CD4-positive, alpha-beta T cell treated with Interleukin-17A for 4 hours (primary cell): Measurements from ENCODE around the gene TRAF4.
A peak's percentile ranks its signal among the peaks of the same experiment; 100 is the strongest.

Experiments
- DNase-seq: peaks from one replicate; pipeline ENCODE4 v3.0.0-alpha.2; 2020; ENCODE audit warnings: mixed read lengths

Gene TRAF4, protein sequence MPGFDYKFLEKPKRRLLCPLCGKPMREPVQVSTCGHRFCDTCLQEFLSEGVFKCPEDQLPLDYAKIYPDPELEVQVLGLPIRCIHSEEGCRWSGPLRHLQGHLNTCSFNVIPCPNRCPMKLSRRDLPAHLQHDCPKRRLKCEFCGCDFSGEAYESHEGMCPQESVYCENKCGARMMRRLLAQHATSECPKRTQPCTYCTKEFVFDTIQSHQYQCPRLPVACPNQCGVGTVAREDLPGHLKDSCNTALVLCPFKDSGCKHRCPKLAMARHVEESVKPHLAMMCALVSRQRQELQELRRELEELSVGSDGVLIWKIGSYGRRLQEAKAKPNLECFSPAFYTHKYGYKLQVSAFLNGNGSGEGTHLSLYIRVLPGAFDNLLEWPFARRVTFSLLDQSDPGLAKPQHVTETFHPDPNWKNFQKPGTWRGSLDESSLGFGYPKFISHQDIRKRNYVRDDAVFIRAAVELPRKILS

DNA sequence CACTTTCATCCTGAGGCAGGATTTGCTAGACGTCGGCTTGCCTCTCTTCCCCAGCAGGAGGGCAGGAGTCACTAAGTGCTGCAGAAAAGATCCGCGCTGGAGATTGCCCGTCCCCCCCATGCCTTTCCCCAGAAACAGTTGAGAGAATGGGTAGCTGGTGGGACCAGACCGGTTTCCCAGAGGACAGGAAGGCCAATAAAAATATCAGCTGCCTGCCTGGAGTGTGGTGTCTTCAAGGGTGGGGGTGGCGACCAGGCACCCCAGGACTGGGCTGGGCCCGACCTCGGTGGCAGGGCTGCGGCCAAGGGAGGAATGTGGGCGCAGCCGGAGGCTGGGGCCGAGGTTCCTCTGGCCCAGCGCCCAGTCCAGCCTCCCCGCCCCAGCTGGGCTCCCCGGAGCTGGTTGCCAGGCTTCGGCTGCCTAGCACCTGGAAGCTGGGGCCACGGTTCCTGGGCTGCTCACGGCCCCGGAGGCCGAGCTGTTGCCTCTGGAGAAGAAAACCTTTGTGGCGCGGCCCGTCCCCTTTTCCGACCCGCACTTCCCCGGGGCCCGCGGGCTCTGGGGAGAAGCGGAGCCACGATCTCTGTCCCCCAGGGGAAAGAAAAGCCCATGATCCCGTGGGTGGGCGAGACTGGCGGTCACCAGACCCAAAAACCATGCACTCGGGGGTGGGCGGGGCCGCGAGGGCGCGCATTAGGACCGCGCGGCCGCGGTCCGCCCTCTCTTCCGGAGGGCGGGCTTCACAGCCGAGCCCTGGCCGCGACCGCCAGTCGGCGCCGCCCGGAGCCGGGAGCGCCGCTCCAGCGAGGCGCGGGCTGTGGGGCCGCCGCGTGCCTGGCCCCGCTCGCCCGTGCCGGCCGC, at the start of gene TRAF4:
Gene TRAF4, plus strand, starts transcription at position 769 of the 861 bp plus-strand sequence. CDS start 102 bp downstream, outside the sequence.
- DNase-seq = peak; percentile 86

DNA sequence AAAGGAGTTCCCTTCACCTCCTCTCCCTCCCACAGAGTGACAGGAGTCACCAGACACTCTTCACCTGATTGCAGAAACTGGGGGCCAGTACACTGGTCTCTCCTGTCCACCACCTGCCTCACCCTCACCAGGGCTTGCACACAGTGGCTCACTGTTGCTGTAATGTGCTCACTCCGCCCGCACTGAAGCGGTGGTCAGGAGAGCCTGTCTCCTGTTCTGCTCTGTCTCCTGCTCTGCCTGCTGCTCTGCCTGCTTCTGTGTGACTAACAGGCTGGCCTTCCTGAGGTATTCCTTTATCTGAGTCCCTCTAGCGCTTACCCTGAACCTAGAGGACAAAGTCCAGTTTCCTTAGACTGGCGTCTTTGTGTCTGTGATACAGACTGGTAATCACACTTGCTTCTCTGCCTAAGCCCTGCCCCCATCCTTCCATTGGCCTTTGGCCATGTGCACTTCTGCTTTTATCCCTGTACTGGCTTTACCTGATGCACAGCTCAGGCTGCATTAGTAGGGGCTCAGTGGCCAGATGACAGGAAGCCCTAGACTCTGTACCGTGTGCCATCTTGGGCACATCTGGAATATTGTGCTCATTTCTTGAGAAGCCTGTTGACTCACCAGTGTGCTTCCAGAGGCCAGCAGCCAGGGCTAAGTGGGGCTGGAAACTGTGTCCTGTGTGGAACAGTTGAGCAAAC, 45.4 kb upstream of the TRAF4 start:
- no peak for DNase-seq

DNA sequence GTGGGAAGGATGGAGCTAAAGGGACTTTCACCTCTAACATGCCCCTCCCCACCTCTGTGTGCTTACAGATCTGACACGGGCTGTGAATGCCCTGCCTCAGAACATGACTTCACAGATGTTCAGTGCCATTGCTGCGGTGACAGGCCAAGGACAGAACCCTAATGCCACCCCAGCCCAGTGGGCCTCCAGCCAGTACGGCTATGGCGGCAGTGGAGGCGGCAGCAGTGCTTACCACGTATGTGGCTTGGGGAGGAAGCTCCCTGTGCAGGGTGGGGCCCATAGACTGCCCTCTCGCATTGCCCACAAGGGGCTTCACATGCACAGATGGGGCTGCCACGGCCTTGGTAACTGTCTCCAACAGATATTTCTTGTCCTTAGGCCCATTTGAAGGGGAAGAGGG, 43.5 kb upstream of the TRAF4 start:
- no peak for DNase-seq

DNA sequence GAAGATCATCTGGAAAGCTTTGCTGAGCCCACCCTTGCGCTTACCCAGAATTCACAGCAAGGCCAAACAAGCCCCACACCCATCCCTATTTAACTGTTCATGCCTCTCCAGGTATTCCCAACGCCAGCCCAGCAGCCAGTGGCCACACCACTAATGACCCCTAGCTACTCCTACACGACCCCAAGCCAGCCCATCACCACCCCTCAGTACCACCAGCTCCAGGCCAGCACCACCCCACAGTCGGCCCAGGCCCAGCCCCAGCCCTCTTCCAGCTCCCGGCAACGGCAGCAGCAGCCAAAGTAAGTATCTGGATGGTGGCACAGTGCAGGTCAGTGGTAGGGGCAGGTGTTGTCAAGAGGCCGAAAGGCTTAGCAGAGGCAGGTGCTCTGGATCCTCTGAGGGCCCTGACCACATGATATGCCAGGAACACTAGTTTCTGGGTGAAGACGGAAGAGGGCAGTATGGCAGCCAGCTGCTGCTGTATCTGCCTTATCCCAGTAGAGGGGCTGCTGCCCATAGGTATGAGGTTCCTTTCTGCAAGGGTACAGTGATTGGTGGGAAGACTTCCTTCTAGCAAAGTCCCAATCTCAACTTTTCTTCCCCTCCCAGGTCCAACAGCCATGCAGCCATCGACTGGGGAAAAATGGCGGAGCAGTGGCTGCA, 42.9 kb upstream of the TRAF4 start:
- DNase-seq = no peak

DNA sequence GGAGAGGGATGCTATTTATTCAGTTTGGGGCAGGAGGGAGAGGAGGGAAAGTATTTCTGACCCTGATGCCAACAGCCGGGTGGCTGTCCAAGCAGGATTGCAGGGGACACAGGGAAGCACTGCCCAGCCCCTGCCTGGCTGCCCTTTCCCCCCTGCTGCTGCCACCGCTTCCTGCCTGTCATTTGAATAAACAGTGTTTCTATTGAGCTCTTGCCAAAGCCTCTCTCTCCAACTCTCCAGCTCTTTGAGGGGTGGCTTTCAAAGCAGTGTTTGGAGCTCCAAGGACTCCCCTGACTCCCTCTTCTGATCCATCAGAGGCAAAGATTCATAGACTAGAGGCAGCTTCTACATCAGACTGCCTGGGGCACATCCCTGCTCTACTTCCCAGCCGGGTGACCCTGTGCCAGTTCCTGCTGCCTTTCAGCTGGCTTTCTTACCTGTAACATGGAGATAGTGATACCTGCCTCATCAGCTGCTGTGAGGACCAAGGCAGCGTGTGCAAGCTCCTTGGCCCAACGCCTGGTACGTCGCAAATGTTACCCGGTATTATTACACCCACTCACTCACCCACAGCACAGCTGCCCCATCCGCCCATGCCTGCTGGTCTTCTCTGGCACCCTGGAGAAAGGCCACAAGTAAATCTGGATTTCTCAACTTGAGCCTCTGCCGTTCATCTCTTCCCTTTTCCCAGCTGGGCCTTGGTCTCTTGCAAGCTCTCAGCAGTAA, 41.6 kb upstream of the TRAF4 start:
- no peak for DNase-seq

DNA sequence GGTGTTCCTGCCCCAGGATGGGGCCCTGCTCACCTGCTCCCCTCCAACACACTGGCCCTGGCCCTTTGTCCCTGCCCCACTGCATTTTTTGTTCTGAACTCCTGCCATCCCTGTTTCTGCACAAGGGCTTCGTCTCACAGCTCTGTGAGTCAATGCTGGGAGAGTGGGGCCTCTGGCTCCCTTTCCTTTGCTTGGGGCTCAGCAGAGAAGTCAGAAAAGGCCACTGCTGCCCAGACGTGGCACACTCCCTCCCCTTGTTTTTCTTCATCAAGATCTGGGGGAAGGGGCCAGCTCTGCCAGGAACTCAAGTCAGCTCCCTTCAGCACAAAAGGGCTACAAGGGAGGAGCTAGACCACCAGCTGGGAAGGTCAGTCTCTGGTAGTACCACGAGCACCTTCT, 41.1 kb upstream of the TRAF4 start:
- DNase-seq = no peak

DNA sequence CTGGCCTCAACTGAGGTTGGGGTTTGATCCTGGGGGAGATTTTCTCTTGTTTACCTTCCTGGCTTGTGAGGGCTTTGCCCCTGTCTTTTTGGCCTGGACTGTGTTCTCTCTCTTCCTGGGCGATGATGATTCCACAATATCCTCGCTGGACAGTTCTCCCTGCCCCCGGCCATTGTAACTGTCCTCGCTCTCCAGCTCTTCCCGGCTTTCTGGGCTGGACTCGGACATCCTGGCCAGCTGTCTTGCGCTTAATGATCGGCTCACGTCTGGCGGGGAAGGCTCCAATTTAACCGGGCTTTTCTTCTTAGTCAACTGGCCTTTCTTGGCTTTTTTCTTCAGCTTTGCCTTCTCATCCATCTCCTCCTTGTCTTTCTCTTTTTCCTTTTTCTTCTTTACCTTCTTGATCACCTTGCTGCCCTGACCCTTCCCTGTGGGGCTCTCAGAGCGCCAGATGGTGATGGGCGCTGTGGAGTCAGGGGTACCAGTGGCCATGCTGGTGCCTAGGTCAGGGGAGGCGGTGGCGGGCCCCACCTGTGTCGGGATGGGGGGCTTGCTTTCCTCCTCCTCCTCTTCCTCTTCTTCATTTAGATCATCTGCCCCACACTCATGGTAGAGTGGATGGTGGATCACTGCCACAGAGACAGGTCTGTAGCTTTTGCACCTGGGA, 40.1 kb upstream of the TRAF4 start:
- no peak for DNase-seq

DNA sequence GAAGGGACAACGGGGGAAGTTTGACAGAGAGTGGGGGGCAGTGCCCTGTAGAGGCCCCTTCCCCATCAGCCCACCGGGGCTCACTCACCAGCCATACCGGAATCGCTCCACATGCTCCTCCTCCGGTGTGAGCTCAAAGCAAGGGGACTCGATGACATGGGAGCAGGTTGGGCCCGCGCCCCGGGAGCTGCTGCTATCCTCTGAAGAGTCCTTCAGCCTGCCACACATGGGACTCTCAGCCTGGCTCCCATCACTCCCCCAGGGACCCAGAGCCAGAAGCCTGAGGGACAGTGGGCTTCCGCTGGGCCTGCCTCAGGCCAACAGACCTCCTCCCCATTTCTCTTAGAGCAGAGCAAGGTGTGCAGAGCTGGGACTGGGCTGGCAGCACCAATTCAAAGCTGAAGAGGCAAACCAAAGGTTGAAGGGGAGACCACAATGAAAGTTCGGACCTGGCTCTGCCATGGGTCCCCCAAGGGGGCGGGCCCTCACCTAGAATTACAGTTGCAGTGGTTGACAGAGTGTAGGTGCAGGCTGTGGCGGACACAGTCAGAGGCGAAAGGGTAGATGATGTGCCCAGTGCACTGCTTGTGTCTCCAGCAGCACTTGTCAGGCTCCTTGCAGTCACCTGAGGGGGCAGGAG, 39.5 kb upstream of the TRAF4 start:
- DNase-seq = no peak

DNA sequence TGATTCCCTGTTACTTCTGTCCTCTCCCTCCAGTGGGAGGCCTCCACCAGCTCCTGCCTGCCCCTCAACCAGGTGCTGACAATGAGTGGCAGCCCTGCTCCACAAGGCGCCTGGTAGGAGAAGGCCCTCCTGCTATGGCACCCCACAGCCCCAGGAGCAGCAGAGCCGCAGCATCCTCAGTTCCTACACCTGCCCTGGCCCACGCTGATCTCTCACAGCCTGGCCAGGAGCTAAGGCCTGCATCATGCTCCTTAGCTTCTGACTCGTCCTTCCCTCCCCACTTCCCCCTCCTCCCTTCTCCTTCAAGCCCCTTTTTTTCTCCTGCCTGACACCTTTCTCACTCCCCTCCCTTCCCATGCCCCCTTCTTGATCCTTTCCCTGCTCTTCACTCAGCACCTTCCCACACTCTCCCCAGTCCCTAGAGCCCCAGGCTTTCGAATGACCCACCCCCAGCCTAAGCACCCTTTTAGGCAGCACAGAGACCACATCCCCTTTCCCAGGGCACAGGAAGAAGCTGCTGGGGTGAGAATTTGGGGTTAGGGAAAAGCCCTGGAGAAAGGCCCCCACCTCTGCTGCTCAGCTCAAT, 38.6 kb upstream of the TRAF4 start:
- no peak for DNase-seq

DNA sequence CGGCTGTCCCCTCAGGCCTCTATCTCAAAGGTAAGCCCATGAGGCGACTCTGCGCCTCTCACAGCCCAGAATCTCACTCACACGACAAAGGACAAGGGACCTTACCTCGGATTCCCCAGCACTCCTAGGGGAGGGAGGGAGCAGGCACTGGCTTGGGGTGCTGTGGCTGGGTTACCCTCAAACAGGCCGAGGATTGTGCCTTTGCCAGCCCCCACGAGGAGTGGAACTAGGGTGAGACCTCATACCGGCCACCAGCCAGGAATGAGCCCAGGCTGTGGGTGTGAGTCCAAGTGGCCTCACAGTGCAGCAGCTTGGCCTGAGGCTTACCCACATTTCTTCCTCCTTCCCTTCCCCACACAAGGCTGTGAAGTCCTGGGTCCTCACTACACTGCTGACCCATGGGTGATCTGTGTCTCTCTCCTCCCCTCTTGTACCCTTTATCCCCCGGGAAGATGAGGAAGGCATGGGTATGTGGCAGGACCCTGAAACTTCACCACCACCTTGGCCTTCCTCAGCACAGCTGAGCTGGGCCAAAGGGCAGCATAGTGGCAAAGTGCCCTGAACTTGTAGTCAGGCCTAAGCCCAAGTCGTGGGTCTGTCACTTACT, 38.0 kb upstream of the TRAF4 start:
- DNase-seq = no peak

DNA sequence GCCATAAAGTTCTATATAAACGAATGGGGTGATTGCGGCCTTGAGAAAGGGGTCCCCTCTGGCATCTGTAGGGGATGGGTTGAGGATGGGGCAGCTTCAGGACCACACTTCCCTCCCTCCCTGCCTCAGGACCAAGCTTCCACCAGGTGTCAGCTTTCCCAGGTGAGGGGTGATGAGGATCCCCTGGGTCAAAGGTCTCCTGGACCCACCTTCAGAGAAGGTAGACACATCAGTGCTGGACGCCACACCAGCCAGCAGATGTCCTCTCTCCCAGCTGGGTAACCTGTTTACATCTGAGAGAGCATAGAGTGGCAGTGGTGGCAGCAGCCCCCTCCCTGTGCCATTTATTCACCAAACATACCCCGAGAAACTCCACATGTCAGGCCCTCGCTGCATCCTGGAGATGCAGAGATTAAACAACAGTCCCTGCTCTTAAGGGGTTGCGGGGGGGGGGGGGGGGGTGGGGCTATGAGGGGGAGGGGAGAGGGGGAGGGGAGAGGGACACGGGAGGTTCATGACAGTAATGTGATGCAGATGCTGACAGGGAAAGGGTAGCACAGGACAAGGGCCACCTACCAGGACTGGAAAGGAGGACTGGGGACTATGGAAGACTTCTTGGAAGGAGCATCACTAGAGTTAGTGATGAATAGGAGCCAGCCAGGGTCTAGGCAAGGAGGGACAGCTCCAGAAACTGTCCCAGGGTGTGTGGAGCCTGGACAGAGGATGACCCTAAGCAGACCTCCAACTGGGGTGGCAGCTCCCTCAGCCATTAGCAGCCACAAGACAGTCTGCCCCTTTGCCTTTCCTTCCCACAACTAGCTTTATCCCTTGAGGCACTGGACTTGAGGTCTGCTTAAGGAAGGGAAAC, 37.1 kb upstream of the TRAF4 start:
- DNase-seq = no peak

DNA sequence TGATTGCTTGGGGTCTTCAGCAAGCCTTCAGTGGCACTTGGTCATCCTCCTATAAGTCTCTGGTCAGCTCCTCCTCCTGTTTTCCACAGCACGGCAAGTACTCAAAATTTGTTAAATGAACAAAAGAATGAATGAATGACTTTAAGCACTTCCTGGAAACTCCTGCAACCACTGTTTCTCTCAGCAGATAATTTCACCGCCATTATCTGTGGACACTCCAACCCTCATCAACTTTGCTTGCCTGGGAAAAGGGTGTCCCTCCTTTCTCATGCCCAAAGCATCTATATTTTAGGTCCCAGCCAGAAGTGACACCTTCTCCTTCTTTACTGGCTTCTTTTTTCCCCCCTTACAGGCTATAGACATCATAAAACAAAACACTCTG, 36.5 kb upstream of the TRAF4 start:
- DNase-seq = no peak

DNA sequence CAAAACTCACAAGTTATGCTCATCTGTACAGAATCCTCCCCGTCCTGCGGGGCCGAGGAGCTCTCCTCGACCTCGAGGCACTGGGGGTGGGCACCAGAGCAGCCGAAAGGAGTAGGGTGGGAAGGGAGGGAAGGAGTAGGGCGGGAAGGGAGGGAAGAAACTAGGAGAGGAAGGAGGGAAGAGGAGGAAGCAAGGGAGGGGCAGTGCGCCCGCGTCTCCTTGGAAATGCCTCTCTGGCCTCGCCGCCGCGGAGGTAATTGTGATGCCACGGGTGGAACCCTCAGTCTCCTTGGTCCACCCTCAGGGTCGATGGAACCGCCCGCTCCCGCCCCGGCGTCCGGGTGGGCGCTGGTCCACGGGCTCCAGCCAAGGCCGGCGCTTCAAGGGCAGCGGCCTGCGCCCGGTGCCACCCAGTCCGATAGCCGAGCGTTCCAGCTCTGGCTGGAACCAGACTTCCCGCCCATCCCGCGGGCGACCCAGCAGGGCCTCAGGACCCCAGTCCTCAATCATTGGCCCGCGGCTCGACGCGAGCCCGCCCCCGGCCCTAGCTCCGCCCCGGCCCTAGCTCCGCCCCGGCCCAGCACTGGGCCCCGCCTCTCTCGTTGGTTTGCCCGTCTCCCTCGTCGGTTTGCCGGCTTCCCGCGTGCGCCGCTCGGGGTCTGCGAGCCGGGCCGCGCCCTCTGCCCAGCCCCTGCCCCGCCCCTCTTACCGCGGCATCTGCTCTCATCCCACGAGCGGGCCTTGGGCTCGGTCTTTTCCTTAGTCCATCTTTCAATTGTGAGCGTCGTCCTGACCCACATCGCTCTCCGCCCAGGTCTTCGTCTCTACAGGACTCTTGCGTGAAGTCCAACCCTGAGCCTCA, 32.7 kb upstream of the TRAF4 start:
- DNase-seq = peak; percentile 93

DNA sequence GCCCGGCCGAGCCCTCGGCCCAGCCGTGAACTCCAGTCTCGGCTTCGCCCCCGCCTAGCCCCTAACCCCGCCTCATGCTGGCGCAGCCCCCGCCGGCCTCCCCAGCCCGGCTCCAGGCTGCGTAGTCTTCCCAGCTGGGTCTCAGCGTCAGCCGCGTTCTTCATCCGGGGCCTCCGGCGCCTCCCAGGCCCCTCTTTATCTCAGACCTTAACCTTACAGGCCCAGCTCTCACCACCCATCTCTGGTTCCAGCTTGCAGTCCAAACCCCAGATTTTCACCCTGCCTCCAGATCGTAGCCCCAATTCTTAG, 32.1 kb upstream of the TRAF4 start, which contains the start of gene PROCA1:
Gene PROCA1, minus strand, starts transcription at position 166 of the 309 bp plus-strand sequence. CDS start 228 bp downstream, outside the sequence.
- DNase-seq = no peak

DNA sequence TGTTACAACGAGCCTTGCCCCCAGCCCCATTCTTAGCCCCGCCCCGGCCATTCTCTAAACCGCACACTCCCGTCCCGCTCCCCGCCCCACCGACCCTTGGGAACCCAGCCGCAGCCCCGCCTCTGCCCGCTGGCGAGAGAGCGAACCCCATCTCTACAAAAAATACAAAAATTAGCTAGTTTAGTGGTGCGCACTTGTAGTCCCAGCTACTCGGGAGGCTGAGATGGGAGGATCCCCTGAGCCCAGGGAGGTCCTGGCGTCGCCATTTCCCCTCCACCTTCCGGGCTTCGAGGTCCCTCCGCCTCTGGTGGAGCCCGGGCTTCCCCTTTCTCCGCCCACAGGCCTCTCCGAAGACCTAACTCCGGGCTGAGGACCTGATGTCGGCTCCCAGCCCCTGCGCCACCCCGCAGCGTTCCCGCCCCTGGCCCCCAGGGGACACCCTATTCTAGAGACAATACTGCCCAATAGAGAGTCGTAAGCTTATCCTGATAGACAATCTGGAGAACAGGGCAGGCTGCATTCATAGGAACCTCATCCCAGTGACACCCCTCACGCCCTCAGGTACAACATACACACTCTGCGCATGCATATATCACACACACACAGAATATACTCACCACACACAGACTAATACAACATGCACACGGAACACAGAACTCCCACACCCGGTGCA, 31.6 kb upstream of the TRAF4 start:
- DNase-seq = peak; percentile 74

DNA sequence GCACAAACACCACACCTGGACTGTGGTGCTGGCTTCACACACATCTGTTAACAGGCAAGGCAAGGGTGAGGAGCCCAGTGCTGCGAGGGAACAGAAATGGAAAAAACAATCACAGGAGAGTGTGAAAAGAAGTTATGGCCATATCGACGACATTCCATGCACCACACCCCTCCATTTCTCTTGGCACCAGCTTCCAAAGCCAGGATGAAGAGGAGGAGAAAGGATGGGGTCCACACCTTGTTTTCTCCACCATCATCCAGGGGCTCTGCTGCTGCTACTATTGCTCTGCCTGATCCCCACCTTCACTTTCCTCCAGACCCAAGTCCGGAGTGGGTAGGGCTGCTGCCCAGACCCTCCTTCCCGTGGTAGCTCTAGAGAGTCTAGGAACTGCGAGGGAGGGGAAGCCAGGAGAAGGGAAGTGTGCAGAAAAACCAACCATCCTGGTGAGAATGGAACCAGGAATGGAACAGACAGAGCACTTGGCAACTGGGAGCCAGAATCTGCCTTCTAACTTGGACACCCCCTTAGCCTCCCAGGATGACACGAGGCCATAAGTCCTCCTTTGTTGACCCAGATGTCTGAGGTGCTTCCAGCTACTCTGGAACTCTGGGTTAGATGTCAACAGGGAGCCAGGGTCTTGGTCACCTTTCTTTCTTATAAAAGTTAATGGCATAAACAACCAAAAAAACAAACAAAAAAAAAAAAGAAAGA, 31.0 kb upstream of the TRAF4 start:
- no peak for DNase-seq

DNA sequence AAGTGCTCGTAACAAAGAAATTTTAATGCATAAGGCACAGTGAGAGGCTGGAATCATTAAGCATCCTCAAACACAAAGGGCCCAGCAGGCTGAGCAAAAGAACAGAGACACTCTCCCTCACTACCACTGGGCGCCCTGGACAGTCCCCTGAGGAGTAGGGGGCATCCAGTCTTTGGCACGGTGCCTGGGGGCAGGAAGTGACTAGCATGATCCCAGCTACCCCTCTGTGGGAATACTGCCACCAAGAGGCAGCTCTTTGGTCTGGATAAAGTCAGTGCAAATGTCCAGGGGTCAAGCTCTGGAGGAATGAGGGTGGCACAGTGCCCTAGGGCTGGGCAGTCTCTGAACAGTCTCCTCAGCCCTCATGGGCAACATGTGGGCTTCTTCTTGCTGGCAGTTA, 29.5 kb upstream of the TRAF4 start:
- DNase-seq = no peak
